ENCODE measurements around the gene AMBP. TPM values are rescaled to one million over a fixed set of nuclear protein-coding genes. Genes with fewer than 3 reads are reported as not detected.

AMBP gene
- total RNA-seq, 1 experiment from 2014 or later = 0.20 TPM

DNA sequence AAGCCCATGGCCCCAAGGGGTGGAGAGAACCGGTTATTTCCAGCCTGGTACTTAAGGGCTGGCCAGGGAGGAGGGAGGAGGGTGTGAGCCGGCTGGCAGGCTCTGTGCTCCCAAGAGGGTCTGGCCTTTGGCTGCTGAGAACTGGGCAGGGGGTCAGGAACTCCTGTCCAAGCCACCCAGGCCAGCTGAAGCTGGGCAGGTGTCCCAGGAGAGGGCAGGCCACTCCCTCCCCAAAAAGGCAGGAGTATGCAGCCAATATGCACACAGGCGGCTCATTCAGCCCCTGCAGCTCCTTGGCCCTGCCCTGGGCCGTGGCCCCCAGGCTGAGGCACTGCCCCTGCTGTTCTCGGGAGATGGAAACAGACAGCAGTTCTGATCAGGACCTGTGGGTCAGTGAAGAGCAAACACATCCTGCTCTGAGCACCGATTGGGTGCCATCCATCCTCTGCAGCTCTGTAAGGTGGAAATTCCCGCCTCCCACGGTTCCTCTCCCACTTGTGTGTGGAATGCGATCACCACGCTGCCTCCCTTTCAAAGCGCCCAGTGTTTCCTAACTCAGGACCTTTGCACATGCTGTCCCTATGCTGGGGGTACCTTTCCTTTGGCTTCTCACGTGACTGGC lies 38.1 kb upstream of the AMBP start:
- H3K23me2 ChIP-seq (ENCODE audit: insufficient read length, low read depth, low read length, poor library complexity, severe bottlenecking) = no peaks in the 10 kb centered on the region

More for the DNA sequence above, 38.1 kb upstream of the AMBP start:
- H3T11ph ChIP-seq (ENCODE audit: low read length) = no peak overlapping the region
- H3K18ac ChIP-seq (ENCODE audit: insufficient read length, low read depth, low read length) = no peak overlapping the region
- no peaks in the 10 kb centered on the region for H3K4me1 ChIP-seq (ENCODE audit: insufficient read depth, low read length)
- no peaks in the 10 kb centered on the region for H3K27me3 ChIP-seq (ENCODE audit: insufficient read depth, low read length)
- H2AK5ac ChIP-seq (ENCODE audit: insufficient read length, low read length) = no peak overlapping the region
- Mint-ChIP-seq H3K27ac (no peak overlapping the region), H3K9me3 (no peaks in the 10 kb centered on the region), H3K27me3 (ENCODE audit: low read depth) (peaks cover 40% of the 10 kb centered on the region), H3K36me3 (ENCODE audit: insufficient read depth in 1 of 3, low read depth in 3 of 3) (no peaks in the 10 kb centered on the region), H3K4me3 (no peak overlapping the region), H3K4me1 (peaks cover 7 to 18% of the 10 kb centered on the region in 2 experiments)
- H2BK20ac ChIP-seq (ENCODE audit: low read depth, low read length, poor library complexity, severe bottlenecking) = no peak overlapping the region
- H3K14ac ChIP-seq (ENCODE audit: insufficient read depth, low read length) = peak overlapping the region; percentile 56; the same call in 1 of the 2 replicates
- no peaks in the 10 kb centered on the region for H3K79me2 ChIP-seq (ENCODE audit: insufficient read depth, low read length)
- peak overlapping the region; percentile 8 for H4K91ac ChIP-seq (ENCODE audit: insufficient read length, low read depth, low read length)
- H4K5ac ChIP-seq (ENCODE audit: insufficient read length, low read depth, low read length) = no peak overlapping the region
- H2BK120ac ChIP-seq (ENCODE audit: low read depth, low read length, poor library complexity, severe bottlenecking) = no peak overlapping the region
- no peak overlapping the region for H2BK5ac ChIP-seq (ENCODE audit: insufficient read length, low read length)
- no peak overlapping the region for H4K8ac ChIP-seq (replicated peaks; ENCODE audit: insufficient read length, low read depth, low read length)
- no peaks in the 10 kb centered on the region for H3K9me3 ChIP-seq (ENCODE audit: control insufficient read depth, low read depth, low read length)
- no peak overlapping the region for H3K4ac ChIP-seq (ENCODE audit: low read depth, low read length)
- no peak for TF ChIP-seq CTCF (conservative IDR thresholded peaks at IDR 0.05)
- no peaks in the 10 kb centered on the region for H3K79me1 ChIP-seq (ENCODE audit: insufficient read depth, low read depth, low read length, poor library complexity, severe bottlenecking)
- H2BK15ac ChIP-seq (ENCODE audit: low read depth, low read length) = no peak overlapping the region
- H4K20me1 ChIP-seq (ENCODE audit: control insufficient read depth, insufficient read depth, insufficient read length) = no peaks in the 10 kb centered on the region
- H3K27ac ChIP-seq (ENCODE audit: insufficient read length, low read depth, low read length) = no peak overlapping the region
- WGBS (ENCODE audit: extremely low coverage, insufficient read length, low lambda C conversion rate) = no CpG with 5 or more reads among the region's 12 CpGs
- no peak overlapping the region for H2BK12ac ChIP-seq (ENCODE audit: insufficient read length, low read depth, low read length)
- H2AFZ ChIP-seq (ENCODE audit: low read length) = no peak overlapping the region
- no peak overlapping the region for H3K23ac ChIP-seq (ENCODE audit: insufficient read length, low read depth, low read length)
- H3K4me2 ChIP-seq (ENCODE audit: insufficient read depth, insufficient read length, low read length) = no peak overlapping the region
- H3K9ac ChIP-seq (ENCODE audit: extremely low read depth, insufficient read length, low read length) = no peak overlapping the region
- no peak overlapping the region for H3K56ac ChIP-seq (ENCODE audit: insufficient read length, low read depth, low read length)
- DNase-seq = no peak
